SU-DHL-6 (cell line): Measurements from ENCODE around the gene VAMP1.

Experiments
- EZH2phosphoT487 ChIP-seq: fragments of 200-600 bp; sonication (generic), shearing (Covaris generic); conservative IDR thresholded peaks from 2 replicates; pipeline ENCODE4 v1.6.1; 2018; ENCODE audit warnings: mild to moderate bottlenecking, antibody characterized with exemption, low read length, moderate library complexity, mixed read lengths
- TF ChIP-seq, protein P1 (sequence below): fragments of 200-600 bp; sonication (generic); IDR thresholded peaks from one replicate; pipeline ENCODE4 v1.5.1; 2017; ENCODE audit warnings: antibody characterized with exemption, mild to moderate bottlenecking, low read length, moderate library complexity; ENCODE audit not compliant: insufficient read depth, poor library complexity, severe bottlenecking

GRCh38 chr12:6428326-6428725 lies 42.2 kb downstream of the VAMP1 start:
- TF ChIP-seq, protein P1, sequence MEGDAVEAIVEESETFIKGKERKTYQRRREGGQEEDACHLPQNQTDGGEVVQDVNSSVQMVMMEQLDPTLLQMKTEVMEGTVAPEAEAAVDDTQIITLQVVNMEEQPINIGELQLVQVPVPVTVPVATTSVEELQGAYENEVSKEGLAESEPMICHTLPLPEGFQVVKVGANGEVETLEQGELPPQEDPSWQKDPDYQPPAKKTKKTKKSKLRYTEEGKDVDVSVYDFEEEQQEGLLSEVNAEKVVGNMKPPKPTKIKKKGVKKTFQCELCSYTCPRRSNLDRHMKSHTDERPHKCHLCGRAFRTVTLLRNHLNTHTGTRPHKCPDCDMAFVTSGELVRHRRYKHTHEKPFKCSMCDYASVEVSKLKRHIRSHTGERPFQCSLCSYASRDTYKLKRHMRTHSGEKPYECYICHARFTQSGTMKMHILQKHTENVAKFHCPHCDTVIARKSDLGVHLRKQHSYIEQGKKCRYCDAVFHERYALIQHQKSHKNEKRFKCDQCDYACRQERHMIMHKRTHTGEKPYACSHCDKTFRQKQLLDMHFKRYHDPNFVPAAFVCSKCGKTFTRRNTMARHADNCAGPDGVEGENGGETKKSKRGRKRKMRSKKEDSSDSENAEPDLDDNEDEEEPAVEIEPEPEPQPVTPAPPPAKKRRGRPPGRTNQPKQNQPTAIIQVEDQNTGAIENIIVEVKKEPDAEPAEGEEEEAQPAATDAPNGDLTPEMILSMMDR, result no peak
- no peak for TF ChIP-seq EZH2phosphoT487
